NK-92 (cell line): ENCODE data around the gene MYO1C.
"Not testable (repeated sequence)": the region's sequence is repeated elsewhere in the genome, so short reads cannot be mapped to it uniquely, and the experiment has no call there.

Experiments used
- DNase-seq: peaks from one replicate; lab custom pipeline; 2025; ENCODE audit not compliant: unreplicated experiment; lab: John Stamatoyannopoulos, UW

The MYO1C gene

DNA sequence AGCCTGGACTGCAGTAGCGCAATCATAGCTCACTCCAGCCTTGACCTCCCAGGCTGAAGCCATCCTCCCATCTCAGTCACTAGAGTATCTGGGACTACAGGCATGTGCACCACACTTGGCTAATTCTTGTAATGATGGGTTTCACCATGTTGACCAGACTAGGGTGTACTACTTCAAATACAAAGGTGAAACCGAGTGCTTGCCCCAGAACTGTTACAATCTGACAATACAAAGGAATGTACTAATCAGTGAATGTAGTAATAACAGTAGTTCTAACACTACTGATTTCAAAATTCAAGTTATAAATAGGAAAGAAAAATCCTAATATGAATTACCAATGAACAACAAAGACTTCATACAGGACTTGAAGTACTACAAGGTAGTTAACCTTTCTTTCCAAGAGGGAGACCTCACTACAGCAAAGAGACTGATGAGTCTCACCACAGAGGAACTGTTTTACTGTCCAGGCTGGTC, 60.8 kb downstream of the MYO1C start:
- no peak for DNase-seq

DNA sequence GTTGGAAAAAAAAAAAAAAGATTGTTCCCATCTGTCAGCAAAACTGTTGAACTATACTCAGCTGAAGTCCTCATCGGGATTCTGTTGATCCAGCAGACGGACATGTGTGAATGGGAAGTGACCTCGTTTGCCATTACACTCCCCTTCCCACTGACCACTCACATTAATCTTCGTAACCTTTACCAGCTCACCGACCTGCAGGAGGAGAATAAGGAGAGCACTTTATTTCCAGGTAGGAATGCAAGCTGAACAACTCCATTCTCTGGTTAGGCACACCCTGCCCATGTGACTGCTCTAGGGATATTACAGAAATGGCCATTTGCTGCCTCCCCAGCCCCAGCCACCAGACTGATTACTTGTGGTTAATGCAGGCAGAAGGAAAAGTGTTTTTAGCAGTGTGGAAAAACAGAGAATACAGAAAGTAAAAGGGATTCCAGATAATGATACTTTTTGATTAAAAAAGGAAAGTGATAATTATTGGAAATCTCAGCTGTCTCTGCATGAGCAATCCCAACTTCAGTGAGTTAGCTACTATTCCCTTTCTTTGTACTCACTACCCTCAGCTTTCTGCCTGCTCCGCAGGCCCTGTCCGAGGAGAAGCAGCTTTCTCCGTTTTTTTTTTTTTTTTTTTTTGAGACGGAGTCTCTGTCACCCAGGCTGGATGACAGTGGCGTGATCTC, 68.9 kb downstream of the MYO1C start:
- no peak for DNase-seq

DNA sequence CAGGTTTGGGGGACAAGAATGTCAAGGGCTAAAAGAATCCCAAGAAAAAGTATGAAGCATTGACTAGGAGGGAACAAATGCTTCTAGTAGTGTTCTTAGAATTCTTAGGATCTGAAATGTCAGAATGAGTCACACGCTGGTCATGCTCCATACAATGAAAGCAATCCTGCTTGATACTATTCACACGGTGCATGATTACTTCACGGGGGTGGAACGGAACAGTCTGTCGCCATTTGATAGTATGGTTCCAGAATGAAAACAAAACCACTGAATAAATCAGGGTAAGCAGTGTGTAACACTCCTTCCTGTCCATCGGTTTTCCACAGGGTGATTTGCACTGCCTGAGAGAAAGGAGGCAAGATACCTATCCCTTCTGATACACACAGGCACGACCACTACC, 69.6 kb downstream of the MYO1C start:
- DNase-seq = no peak

DNA sequence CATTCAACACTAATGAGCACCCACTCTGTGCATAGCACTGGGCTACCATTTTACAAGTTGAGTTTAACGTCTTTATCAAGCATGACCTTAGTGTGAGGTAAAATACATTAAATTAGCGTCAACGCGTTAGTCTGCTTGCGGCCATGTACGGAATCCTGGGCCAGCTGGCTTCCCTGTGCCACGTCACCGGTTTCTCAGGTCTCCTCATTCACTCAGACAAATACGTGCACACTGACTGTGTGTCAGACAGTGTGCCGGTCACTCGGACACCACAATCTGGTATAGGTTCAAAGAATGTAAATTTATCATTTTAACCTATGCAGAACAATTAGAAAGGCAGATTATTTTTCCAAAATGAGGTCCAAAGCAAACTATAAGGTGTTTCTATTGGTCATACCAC, 71.0 kb downstream of the MYO1C start:
- DNase-seq = no peak

DNA sequence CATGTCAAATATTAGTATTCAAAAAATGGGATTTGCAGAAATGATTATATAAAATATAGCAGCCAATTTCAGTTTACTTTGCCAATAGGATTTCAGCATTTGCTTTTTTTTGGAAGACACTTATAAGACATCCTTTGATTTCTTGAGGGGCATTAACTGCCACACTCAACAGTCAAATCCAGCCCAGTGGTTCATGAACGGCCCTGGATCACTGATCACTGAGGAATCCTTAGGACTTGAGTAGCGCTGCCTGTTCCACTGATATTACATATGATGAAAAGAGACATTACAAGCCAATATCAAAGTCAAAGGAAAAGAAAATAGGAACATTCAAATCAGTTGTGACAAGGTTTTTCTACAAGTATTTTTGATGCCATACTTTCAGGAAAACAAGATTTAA, 71.5 kb downstream of the MYO1C start:
- DNase-seq = no peak

DNA sequence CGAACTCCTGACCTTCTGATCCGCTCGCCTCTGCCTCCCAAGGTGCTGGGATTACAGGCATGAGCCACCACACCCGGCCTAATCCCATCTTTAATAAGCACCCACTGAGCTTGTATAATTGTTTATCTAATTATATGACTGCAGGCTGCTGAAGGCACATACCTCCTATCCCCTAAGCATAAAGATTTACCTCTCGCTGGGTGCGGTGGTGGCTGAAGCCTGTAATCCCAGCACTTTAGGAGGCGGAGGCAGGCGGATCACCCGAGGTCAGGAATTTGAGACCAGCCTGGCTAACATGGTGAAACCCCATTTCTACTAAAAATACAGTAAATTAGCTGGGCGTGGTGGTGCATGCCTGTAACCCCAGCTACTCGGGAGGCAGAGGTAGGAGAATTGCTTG, 72.3 kb downstream of the MYO1C start:
- no peak for DNase-seq

DNA sequence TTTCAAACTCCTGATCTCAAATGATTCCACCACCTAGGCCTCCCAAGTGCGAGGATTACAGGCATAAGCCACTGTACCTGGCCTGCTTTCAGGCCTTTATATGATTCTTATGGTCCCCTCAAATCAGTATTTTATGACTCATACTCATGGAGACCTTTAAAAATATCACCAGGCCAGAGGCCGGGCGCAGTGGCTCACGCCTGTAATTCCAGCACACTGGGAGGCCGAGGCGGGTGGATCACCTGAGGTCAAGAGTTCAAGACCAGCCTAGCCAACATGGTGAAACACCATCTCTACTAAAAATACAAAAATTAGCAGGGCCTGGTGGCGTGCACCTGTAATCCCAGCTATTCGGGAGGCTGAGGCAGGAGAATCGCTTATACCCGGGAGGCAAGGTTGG, 74.0 kb downstream of the MYO1C start:
- DNase-seq = not testable (repeated sequence)

DNA sequence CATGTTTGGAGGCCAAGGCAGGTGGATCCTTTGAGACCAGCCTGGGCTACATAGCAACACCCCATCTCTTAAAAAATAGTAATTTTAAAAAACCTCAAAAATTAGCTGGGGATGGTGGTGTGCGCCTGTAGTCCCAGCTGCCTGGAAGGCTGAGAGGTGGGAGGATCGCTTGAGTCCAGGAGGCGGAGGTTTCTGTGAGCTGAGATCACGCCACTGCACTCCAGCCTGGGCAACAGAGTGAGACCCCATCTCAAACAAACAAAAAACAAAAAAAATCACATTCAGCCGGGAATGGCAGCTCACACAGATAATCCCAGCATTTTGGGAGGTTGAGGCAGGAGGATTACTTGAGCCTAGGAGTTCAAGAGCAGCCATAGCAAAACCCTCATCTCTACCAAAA, 76.1 kb downstream of the MYO1C start:
- DNase-seq = no peak

DNA sequence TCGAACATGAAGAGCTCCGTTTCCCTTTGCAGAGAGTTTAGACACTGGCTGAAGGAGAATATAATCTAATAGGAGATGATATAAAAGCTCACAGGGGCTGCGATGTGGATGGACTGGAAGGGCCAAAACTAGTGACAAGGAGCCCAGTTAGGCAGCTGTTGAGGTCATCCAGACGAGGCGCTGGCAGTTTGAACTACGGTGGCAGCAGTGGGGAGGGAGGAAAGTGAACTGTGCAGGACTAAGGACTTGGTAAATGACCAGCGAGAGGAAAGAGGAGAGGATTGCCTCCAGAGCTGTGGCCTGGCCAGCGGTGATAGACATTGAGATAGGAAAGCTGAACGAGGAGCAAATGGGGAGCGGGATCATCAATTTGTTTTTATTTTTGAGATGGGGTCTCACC, 77.9 kb downstream of the MYO1C start:
- no peak for DNase-seq
